Activated CD8-positive, alpha-beta memory T cell treated with anti-CD3 and anti-CD28 coated beads, Interleukin-2, amount 50 U/mL, for 1 hour (primary cell): ENCODE measurements around the gene PHF13.
A peak's percentile ranks its signal among the peaks of the same experiment; 100 is the strongest.

Experiments used
- DNase-seq: peaks from one replicate; pipeline ENCODE4 v3.0.0-alpha.2; 2020; ENCODE audit errors: extremely low read depth

The PHF13 gene

GRCh38 chr1:6613361-6614018, at the start of gene PHF13:
PHF13 (plus strand) TSS chr1:6613731; CDS start chr1:6614067, 336 bp downstream.
- peak; percentile 96 for DNase-seq

- no peak for DNase-seq
Measured at GRCh38 chr1:6569033-6569432, 44.5 kb upstream of the PHF13 start.

DNA sequence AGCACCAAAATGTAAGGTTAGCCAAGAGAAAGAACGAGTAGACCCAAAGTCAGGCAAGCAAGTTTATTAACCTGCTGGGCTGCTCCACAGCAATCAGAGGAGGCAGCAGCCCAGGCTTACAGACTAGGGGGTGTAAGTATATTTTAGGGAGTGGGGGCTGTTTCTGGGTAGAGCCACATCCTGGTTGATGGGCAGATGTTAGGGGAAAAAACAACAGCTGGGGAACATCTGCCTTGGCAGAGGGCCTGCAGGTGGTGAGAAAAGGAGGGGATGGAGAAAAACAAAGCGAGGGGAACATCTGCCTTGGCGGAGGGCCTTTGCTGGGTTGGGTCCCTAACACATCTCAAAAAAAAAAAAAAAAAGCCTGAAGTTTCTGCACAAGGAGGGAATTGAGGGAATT, 43.4 kb upstream of the PHF13 start:
- no peak for DNase-seq

DNA sequence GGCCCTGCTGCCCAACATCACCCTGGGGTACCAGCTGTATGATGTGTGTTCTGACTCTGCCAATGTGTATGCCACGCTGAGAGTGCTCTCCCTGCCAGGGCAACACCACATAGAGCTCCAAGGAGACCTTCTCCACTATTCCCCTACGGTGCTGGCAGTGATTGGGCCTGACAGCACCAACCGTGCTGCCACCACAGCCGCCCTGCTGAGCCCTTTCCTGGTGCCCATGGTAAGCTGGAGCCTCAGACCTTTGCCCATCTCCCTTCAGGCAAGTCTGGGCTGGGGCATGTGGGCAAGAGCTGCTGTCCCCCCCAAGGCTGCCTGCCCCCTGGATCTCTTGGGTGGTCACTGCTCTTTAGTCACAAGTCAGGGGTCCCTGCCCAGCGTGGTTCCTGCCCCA, 42.5 kb upstream of the PHF13 start:
- no peak for DNase-seq

DNA sequence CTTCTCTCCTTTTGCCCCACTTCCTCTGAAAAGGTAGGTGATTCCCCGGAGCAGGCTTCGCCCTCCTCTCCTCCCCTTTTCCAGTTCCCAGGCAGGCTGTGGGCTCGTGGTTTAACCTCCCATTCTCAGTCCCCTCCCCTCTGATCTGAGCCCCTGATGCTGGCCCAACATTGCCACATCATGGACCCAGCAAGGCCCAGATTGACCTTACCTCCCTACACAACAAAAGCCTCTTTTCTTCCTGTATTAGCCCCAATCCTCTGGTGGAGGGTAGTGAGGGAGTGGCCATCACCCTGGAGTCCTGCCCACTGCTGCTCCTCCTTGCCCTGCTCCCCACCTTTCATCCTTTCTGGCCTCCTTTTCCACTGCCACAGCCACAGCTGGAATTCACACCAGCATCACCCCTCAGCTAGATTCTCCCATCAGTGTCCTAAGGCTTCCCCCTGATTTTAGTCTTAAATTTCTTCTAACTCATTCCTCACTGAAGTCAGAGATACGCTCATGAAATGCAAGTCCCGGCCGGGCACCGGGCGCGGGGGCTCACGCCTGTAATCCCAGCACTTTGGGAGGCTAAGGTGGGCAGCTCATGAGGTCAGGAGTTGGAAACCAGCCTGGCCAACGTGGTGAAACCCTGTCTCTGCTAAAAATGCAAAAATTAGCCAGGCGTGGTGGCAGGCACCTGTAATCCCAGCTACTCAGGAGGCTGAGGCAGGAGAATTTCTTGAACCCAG, 40.7 kb upstream of the PHF13 start:
- DNase-seq = no peak

- DNase-seq = no peak
Measured at GRCh38 chr1:6574025-6574620, 39.4 kb upstream of the PHF13 start.

DNA sequence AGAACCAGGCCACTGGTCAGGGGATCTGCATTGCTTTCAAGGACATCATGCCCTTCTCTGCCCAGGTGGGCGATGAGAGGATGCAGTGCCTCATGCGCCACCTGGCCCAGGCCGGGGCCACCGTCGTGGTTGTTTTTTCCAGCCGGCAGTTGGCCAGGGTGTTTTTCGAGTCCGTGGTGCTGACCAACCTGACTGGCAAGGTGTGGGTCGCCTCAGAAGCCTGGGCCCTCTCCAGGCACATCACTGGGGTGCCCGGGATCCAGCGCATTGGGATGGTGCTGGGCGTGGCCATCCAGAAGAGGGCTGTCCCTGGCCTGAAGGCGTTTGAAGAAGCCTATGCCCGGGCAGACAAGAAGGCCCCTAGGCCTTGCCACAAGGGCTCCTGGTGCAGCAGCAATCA, 38.7 kb upstream of the PHF13 start:
- no peak for DNase-seq

DNA sequence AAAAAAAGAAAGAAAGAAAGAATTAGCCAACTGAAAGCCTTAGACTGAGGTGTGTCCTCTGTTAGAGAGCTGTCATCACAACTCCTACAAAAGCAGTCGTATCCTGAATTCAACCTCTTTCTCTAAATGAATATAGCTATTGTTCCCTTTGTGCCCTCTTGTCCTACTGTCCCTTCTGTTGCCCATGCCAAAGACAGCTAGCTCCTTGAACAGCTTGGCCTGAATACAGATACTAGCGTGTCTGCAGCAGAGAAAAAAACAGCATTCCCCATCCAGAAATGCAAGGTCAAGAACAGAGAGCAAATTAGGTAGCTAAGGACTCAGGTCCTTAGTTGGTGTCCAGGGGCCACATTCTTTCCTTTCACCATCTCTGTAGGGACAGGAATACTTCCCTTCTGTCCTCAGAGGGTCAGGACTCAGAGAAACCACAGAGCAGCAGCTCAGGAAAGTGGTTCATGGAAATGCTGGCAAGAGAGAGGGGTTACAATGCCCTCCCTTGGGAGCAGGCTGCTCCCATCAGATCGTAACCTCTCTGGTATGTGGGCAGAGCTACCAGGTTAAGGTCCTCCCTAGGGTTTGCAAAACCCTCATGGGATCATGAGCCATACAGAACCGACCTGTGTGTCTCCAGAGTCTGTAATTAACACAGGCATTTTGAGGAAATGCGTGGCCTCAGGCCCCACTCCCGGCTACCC, 35.6 kb upstream of the PHF13 start:
- DNase-seq = no peak

DNA sequence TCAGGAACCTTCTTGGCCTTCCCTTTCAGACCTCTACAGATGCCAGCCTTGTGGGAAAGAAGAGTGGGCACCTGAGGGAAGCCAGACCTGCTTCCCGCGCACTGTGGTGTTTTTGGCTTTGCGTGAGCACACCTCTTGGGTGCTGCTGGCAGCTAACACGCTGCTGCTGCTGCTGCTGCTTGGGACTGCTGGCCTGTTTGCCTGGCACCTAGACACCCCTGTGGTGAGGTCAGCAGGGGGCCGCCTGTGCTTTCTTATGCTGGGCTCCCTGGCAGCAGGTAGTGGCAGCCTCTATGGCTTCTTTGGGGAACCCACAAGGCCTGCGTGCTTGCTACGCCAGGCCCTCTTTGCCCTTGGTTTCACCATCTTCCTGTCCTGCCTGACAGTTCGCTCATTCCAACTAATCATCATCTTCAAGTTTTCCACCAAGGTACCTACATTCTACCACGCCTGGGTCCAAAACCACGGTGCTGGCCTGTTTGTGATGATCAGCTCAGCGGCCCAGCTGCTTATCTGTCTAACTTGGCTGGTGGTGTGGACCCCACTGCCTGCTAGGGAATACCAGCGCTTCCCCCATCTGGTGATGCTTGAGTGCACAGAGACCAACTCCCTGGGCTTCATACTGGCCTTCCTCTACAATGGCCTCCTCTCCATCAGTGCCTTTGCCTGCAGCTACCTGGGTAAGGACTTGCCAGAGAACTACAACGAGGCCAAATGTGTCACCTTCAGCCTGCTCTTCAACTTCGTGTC, 34.7 kb upstream of the PHF13 start:
- no peak for DNase-seq

- DNase-seq = peak; percentile 89
Measured at GRCh38 chr1:6579374-6580118, 34.0 kb upstream of the PHF13 start, which contains the start of gene ZBTB48. ZBTB48 (plus strand) TSS chr1:6579994; CDS start chr1:6580610, 616 bp downstream.

DNA sequence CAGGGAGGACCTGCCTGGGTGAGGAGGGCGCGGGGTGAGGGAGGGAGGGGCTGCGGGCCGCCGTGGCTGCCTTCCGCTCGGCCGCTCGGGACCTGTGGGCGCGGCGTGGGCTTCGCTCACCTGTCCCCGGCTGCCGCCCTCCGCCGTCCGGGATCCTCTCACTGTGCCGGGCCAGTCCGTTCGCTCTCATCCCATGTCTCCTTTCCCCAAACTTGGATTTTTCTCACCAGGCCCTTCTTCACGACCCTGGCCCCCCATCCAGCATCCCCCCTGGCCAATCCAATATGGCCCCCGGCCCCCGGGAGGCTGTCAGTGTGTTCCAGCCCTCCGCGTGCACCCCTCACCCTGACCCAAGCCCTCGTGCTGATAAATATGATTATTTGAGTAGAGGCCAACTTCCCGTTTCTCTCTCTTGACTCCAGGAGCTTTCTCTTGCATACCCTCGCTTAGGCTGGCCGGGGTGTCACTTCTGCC, 33.4 kb upstream of the PHF13 start:
- no peak for DNase-seq

DNA sequence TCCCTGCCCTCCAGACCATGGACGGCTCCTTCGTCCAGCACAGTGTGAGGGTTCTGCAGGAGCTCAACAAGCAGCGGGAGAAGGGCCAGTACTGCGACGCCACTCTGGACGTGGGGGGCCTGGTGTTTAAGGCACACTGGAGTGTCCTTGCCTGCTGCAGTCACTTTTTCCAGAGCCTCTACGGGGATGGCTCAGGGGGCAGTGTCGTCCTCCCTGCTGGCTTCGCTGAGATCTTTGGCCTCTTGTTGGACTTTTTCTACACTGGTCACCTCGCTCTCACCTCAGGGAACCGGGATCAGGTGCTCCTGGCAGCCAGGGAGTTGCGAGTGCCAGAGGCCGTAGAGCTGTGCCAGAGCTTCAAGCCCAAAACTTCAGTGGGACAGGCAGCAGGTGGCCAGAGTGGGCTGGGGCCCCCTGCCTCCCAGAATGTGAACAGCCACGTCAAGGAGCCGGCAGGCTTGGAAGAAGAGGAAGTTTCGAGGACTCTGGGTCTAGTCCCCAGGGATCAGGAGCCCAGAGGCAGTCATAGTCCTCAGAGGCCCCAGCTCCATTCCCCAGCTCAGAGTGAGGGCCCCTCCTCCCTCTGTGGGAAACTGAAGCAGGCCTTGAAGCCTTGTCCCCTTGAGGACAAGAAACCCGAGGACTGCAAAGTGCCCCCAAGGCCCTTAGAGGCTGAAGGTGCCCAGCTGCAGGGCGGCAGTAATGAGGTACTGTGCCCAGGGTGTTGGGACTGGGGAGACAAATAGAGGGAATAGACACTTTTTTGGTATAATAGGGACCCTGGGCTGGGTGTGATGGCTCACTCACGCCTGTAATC, 32.7 kb upstream of the PHF13 start:
- no peak for DNase-seq

DNA sequence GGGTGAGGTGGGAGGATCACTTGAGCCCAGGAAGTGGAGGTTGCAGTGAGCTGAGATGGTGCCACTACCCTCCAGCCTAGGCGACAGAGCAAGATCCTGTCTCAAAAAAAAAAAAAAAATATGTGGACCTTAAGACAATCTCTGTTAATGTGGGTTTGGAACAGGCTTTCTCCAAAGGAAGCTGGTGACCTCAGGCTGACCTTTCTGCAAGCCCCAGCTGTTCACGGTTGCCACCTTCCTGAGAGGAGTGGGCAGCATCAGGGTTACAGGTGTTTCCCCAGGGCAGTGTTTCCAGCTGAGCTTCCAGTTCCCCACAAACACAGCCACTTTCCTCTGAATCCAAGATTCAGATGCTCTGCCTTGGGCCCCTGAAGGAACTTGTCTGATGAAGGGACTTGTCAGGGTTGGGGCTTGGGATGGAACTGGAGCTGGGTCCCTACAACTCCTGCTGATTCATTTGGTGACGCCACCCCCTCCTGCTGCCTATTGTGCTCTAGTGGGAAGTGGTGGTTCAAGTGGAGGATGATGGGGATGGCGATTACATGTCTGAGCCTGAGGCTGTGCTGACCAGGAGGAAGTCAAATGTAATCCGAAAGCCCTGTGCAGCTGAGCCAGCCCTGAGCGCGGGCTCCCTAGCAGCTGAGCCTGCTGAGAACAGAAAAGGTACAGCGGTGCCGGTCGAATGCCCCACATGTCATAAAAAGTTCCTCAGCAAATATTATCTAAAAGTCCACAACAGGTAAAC, 31.8 kb upstream of the PHF13 start:
- no peak for DNase-seq

GRCh38 chr1:6582370-6582769, 31.2 kb upstream of the PHF13 start:
- no peak for DNase-seq

- no peak for DNase-seq
Measured at GRCh38 chr1:6584126-6585080, 29.1 kb upstream of the PHF13 start.

GRCh38 chr1:6585081-6585722, 28.3 kb upstream of the PHF13 start:
- DNase-seq = no peak

- DNase-seq = no peak
Measured at GRCh38 chr1:6585841-6586240, 27.7 kb upstream of the PHF13 start.

- no peak for DNase-seq
Measured at GRCh38 chr1:6586404-6586816, 27.1 kb upstream of the PHF13 start.
